ENCODE data around the gene CD52.
A peak's percentile ranks its signal among the peaks of the same experiment; 100 is the strongest.
"Not testable (repeated sequence)": the region's sequence is repeated elsewhere in the genome, so short reads cannot be mapped to it uniquely, and the experiment has no call there.

CD52 gene

GRCh38 chr1:26328597-26328996 is 10.8 kb downstream of the CD52 start:
- TF ChIP-seq SPI1 (IDR thresholded peaks at IDR 0.05; ENCODE audit: low read depth, low read length) (no peak), TAF1 (IDR thresholded peaks at IDR 0.05; ENCODE audit: low read depth, low read length) (no peak), POLR2AphosphoS5 (IDR thresholded peaks at IDR 0.05; ENCODE audit: low read depth, low read length) (no peak), PAX5 (IDR thresholded peaks at IDR 0.05; ENCODE audit: insufficient read depth, low read length, severe bottlenecking) (no peak), POU2F2 (IDR thresholded peaks at IDR 0.05; ENCODE audit: low read depth, low read length) (no peak), POLR2A (IDR thresholded peaks at IDR 0.05; ENCODE audit: low read depth, low read length) (no peak)
- DNase-seq (ENCODE audit: insufficient read length, low spot score) (no peak), FAIRE-seq (no peak)

GRCh38 chr1:26329380-26329779 is 11.6 kb downstream of the CD52 start:
- not testable (repeated sequence) for DNase-seq (ENCODE audit: insufficient read length, low spot score); FAIRE-seq

DNA sequence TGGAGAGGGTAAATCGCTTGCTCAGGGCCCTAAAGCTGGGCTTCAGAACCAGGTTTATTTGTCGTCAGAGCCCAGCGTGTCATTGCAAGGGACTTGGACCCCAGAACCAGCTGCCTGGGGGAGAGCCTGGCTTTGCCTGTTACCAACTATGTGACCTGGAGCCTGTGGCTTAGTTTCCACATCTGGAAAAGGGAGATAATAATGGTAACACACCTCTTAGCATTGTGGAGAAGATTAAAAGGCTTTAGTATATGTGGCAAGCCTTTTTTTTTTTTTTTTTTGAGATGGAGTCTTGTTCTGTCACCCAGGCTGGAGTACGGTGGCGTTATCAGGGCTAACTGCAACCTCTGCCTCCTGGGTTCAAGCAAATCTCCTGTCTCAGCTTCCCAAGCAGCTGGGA is 12.5 kb downstream of the CD52 start:
- no peak for FAIRE-seq
- TF ChIP-seq TAF1 (IDR thresholded peaks at IDR 0.05; ENCODE audit: low read depth, low read length) (no peak), POLR2A (IDR thresholded peaks at IDR 0.05; ENCODE audit: low read depth, low read length) (no peak), POLR2AphosphoS5 (IDR thresholded peaks at IDR 0.05; ENCODE audit: low read depth, low read length) (no peak), PAX5 (IDR thresholded peaks at IDR 0.05; ENCODE audit: insufficient read depth, low read length, severe bottlenecking) (no peak), SPI1 (IDR thresholded peaks at IDR 0.05; ENCODE audit: low read depth, low read length) (no peak), POU2F2 (IDR thresholded peaks at IDR 0.05; ENCODE audit: low read depth, low read length) (no peak)

GRCh38 chr1:26333312-26333711 is 15.6 kb downstream of the CD52 start:
- DNase-seq (ENCODE audit: insufficient read length, low spot score), result not testable (repeated sequence)

More for the DNA sequence above, 12.5 kb downstream of the CD52 start:
- no peak for DNase-seq (ENCODE audit: insufficient read length, low spot score)

GRCh38 chr1:26335774-26336476 is 18.2 kb downstream of the CD52 start:
- DNase-seq (ENCODE audit: insufficient read length, low spot score) (no peak), FAIRE-seq (no peak)
- no peak for TF ChIP-seq PAX5 (IDR thresholded peaks at IDR 0.05; ENCODE audit: insufficient read depth, low read length, severe bottlenecking)

More at GRCh38 chr1:26333312-26333711, 15.6 kb downstream of the CD52 start:
- not testable (repeated sequence) for FAIRE-seq

- FAIRE-seq, result peak; percentile 69
- DNase-seq (ENCODE audit: insufficient read length, low spot score), result peak; percentile 88
- TF ChIP-seq POLR2A (IDR thresholded peaks at IDR 0.05; ENCODE audit: low read depth, low read length) (no peak), TAF1 (IDR thresholded peaks at IDR 0.05; ENCODE audit: low read depth, low read length) (no peak), POLR2AphosphoS5 (IDR thresholded peaks at IDR 0.05; ENCODE audit: low read depth, low read length) (no peak)
Measured at GRCh38 chr1:26336477-26337205, 18.9 kb downstream of the CD52 start.

DNA sequence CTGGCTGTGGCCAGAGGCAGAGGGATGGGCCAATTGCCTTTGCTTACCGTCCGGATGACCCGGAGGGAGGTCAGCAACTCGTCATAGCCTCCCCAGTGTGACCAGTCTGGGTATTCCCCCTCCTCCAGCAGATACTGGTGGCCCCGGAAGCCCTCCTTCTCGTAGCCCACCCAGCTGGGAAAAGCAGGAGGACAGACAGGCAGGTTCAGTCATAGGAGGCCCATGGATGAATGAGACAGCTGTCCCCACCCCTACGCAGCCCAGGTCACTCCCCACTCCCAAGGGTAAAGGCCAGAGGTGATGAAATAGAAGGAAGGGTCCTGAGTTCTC is 19.4 kb downstream of the CD52 start:
- TF ChIP-seq SPI1 (IDR thresholded peaks at IDR 0.05; ENCODE audit: low read depth, low read length) (no peak), PAX5 (IDR thresholded peaks at IDR 0.05; ENCODE audit: insufficient read depth, low read length, severe bottlenecking) (no peak), POLR2AphosphoS5 (IDR thresholded peaks at IDR 0.05; ENCODE audit: low read depth, low read length) (no peak), POLR2A (IDR thresholded peaks at IDR 0.05; ENCODE audit: low read depth, low read length) (no peak), TAF1 (IDR thresholded peaks at IDR 0.05; ENCODE audit: low read depth, low read length) (no peak), POU2F2 (IDR thresholded peaks at IDR 0.05; ENCODE audit: low read depth, low read length) (no peak)
- DNase-seq (ENCODE audit: insufficient read length, low spot score) (no peak), FAIRE-seq (no peak)

DNA sequence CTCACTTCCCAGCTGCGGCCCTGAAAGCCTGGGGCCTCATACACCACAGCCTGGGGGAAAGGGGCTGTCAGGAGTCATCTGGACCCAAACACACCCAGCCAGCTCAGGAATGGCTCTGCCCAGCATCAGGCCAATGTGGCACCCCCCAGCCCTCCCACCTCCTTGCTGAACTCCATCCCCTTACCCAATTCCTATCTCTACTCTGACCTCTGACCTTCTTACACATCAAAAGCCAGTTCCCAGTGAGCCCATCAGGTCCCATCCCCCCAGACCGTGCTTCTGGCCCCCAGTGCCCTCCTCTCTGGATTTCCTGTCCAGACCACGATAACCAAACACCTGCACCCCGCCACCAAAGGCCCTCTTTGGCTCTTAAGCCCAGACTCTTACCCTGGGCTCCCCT is 19.9 kb downstream of the CD52 start:
- TF ChIP-seq TAF1 (IDR thresholded peaks at IDR 0.05; ENCODE audit: low read depth, low read length) (no peak), PAX5 (IDR thresholded peaks at IDR 0.05; ENCODE audit: insufficient read depth, low read length, severe bottlenecking) (no peak), POU2F2 (IDR thresholded peaks at IDR 0.05; ENCODE audit: low read depth, low read length) (no peak), POLR2A (IDR thresholded peaks at IDR 0.05; ENCODE audit: low read depth, low read length) (no peak)
- FAIRE-seq (no peak), DNase-seq (ENCODE audit: insufficient read length, low spot score) (no peak)

- no peak for DNase-seq (ENCODE audit: insufficient read length, low spot score)
- TF ChIP-seq POLR2A (IDR thresholded peaks at IDR 0.05; ENCODE audit: low read depth, low read length) (no peak), TAF1 (IDR thresholded peaks at IDR 0.05; ENCODE audit: low read depth, low read length) (no peak), POLR2AphosphoS5 (IDR thresholded peaks at IDR 0.05; ENCODE audit: low read depth, low read length) (no peak), PAX5 (IDR thresholded peaks at IDR 0.05; ENCODE audit: insufficient read depth, low read length, severe bottlenecking) (no peak), POU2F2 (IDR thresholded peaks at IDR 0.05; ENCODE audit: low read depth, low read length) (no peak), SPI1 (IDR thresholded peaks at IDR 0.05; ENCODE audit: low read depth, low read length) (no peak)
- FAIRE-seq, result no peak
Measured at GRCh38 chr1:26338670-26339069, 20.9 kb downstream of the CD52 start.

DNA sequence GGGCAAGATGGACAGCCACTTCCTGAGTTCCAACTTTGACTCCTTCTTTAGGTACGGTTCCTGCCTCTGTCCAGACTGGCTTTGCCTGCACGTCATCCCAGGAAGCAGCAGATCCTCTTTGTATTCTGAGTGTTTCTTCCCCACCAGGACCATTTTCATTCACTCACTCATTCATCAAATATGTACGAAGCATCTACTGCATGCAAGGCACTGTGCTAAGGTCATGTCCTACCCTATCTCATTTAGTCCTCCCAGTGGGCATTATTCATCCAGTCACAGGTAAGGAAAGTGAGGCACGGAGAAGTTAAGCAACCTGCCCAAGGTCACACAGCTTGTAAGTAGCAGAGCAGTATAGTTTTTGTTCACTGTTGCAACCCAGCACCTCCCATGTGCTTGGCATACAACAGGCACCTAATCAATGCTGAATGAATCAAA is 22.3 kb downstream of the CD52 start:
- TF ChIP-seq PAX5 (IDR thresholded peaks at IDR 0.05; ENCODE audit: insufficient read depth, low read length, severe bottlenecking), result no peak
- TF ChIP-seq POLR2AphosphoS5 (IDR thresholded peaks at IDR 0.05; ENCODE audit: low read depth, low read length), result no peak
- no peak for TF ChIP-seq TAF1 (IDR thresholded peaks at IDR 0.05; ENCODE audit: low read depth, low read length)
- no peak for TF ChIP-seq POLR2A (IDR thresholded peaks at IDR 0.05; ENCODE audit: low read depth, low read length)
- TF ChIP-seq POU2F2 (IDR thresholded peaks at IDR 0.05; ENCODE audit: low read depth, low read length), result no peak
- no peak for TF ChIP-seq SPI1 (IDR thresholded peaks at IDR 0.05; ENCODE audit: low read depth, low read length)
- DNase-seq (ENCODE audit: insufficient read length, low spot score), result no peak
- FAIRE-seq, result no peak
